HG02623 (cell line): Measurements from ENCODE around the gene THAP12.
A peak's percentile ranks its signal among the peaks of the same experiment; 100 is the strongest.
"Not testable (repeated sequence)": the region's sequence is repeated elsewhere in the genome, so short reads cannot be mapped to it uniquely, and the experiment has no call there.

Experiments used
- ATAC-seq: cut with Tn5 transposase; IDR thresholded peaks from one replicate; pipeline ENCODE4 v1.9.1; 2021; ENCODE audit warnings: moderate library complexity; ENCODE audit not compliant: unreplicated experiment

The THAP12 gene, protein sequence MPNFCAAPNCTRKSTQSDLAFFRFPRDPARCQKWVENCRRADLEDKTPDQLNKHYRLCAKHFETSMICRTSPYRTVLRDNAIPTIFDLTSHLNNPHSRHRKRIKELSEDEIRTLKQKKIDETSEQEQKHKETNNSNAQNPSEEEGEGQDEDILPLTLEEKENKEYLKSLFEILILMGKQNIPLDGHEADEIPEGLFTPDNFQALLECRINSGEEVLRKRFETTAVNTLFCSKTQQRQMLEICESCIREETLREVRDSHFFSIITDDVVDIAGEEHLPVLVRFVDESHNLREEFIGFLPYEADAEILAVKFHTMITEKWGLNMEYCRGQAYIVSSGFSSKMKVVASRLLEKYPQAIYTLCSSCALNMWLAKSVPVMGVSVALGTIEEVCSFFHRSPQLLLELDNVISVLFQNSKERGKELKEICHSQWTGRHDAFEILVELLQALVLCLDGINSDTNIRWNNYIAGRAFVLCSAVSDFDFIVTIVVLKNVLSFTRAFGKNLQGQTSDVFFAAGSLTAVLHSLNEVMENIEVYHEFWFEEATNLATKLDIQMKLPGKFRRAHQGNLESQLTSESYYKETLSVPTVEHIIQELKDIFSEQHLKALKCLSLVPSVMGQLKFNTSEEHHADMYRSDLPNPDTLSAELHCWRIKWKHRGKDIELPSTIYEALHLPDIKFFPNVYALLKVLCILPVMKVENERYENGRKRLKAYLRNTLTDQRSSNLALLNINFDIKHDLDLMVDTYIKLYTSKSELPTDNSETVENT

DNA sequence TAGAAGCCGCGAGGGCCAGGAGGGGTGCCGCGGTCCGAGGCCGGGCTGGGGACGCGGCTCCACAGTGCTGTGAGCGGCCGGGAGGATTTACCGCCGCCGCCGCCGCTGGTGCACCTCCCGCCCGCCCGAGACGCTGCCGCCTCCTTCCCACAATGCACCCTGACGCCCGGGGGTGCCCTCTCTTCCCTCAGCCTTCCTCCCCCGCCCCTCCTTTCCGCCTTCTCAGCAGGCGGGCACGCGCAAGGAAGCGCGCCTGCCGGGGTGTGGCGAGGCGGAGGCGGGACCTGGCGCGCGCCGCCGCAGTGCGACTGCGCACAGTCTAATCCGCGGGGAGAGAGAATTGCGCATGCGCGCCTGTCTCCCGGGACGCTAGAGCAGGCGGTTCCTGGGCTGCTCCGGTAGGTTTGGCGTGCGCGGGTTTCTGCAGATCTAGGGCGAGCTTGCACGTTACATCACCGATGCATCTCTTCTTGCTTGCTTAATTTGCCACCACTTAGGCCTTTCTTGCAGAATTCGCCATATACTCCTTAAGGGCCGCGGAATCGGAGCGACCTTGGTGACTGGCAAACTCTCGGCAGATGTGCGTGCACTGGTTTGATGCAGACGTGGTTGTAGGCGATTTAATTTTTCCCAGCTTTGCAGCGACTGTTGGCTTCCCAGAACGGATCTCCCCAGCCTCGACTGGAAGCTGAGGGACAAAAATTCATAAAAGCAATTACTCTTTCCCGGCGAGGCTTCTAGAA lies at the start of gene THAP12, which contains the start of gene GVQW3:
TSS of gene THAP12 (minus strand) at position 156 of the 743 bp plus-strand sequence. CDS start 296 bp downstream, outside the sequence.
TSS of gene GVQW3 (plus strand) at position 347 of the 743 bp plus-strand sequence. CDS start 506 bp downstream, outside the sequence.
- ATAC-seq: peak; percentile 68

DNA sequence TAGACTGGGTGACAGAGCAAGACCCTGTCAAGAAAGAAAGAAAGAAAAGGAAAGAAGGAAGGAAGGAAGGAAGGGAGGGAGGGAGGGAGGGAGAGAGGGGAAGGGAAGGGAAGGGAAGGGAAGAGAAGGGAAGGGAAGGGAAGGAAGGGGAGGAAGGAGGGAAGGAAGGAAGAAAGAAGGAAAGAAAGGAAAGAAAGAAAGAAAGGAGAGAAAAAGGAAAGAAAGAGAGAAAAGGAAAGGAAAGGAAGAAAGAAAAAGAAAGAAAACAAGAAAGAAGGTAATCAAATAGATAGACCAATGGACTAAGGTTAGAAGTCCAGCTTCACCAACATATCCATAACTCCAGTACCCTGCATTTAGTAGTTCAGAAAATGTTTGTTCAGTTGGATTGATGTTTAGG lies 45.7 kb upstream of the THAP12 start:
- no peak for ATAC-seq

DNA sequence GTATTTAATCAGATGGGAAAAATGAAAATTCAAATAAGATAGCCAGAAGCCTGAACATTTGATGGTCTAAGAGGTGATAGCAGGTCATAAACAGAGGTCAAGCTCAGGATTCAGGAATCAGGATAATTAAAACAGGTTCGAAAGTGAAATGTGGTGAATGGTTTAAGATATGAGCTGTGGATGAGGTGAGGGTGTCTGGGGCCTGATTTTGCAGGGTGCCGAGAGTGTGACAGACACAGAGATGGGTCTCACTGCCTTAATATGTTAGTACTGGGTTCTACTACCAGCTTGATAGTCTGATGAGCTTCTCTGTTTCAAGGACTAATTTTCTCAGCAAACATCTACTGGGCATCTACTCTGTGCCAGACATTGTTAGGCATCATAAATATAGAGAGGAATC lies 44.0 kb upstream of the THAP12 start:
- no peak for ATAC-seq

DNA sequence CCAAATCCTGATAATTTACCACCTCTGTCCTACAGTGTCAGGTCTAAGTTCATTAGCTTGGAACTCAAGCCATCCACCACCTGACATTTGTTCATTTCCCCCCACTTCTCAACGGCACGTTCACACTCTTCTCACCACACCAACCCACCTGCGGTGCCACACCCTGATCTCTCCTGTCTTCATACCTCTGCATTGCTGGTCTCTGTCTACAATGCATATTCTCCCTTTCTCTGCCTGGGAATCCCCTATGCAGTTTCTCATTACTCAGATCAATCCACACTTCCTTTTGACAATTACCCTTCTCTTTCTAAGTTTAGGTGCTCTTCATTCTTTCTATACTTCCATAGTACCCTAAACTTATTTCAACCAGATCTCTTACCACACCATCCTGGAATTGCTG lies 43.4 kb upstream of the THAP12 start:
- peak; percentile 63 for ATAC-seq

DNA sequence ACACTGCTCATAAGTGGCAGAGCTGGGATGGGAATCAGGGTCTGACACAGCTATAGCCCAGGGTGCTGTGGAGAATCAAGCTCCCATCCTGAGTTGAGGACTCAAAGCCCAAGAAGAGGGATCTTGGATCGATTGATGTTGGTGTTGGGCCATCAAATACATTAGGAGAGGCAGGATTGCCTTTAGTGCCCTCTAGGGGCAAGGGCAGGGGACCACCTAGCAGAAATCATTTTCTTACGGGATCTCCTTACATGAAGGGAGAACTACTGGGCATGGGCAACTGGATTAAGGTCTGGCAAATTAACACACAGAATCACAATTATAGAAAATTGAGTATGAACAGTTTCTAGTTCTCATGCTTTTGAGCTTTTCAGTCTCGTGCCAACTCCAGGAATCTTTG lies 39.0 kb upstream of the THAP12 start:
- ATAC-seq: no peak

DNA sequence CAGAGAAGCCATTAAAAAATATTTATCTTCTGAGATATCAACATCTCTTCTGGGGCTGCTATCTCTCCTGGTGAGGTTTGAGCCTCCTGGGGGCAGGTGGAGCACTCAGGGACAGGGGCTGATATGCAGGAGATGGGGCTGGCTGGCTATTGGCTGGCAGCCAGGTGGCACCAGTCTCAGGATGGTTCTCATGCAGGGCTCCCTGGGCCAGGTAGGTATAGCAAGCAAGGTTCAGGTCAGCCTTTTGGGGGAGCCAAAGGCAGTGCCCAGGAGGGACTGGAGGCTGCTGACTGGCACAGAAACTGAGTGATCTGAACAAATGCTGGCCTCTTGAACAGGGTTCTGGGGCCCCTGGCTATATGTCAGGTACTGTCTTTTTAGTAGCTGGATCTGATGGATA lies 34.1 kb upstream of the THAP12 start:
- no peak for ATAC-seq

DNA sequence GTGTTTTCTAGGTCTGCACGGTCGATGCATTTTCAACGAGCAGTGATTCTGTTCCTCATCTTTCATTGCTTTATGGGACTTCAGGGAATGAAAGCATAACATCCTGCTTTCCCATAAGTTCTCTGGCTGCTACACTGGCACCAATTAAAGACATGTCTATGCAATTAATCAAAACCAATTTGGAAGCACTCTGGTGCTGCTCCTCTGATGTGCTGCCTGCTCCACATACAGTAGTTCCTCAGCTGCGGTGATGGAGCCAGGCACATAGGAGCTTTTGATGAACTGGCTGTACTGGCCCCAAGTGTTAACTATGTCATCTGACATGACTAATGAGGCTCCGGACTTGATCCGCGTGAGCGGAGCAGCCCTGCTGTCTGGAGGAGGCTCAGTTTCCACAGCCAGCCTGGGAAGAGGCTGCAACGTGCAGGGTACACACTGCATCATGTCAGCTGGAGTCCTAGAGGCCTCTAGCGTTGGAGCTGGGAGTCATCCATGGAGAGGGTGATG lies 30.0 kb upstream of the THAP12 start:
- ATAC-seq: no peak

DNA sequence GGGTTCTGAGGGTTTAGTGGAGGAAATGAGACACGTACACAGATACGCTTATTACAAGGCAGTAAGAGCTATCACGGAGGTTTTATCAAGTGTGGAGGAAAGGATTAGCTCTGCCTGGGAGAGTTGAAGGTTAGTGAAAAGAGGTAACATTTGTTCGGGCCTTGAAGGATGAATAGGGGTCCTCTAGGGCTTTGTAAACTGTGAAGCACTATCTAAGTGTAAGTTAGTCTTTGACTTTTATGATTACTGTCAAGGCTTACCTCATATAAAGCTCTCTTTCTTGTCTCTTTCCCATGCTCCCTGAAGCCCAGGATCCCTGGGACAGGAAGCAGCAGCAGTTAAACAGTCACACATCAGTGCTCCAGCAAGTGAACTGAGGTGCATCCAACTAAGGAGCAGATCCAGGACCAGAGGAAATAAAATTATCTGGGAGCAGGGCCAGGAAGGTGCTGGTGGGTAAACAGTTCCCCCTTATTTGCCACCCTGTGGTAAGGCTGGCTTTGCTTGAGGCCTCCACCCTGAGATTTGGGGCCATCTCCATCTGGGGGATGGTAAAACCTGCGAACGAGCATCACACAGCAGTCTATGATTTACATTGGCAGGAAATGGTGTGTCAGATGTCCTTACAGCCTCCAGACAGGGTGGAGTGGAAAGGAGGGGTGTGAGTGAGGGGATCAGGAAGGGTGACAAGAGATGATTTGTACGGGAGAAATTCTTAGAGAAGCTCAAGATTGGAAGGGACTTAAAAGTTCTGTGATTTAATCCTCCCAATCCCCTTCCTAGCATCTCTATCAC lies 27.4 kb upstream of the THAP12 start:
- ATAC-seq: no peak

DNA sequence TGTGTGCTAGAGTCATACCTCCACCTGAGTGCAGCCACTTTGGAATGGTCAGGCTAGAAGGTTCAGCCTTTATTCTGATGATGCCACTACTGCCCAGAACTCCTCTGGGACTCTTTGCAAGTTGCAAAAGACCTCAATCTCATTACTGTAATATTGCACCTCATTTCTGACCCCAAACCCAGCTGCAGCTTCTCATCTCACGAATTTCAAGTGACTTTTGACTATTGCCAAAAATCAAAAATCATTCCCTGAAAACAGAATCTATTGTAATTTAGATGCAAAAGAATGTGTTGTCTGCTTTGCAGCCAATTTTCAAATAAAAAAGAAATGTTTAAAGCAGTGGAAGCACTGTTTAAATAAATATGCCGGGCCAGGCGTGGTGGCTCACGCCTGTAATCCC lies 25.4 kb upstream of the THAP12 start:
- ATAC-seq: no peak

DNA sequence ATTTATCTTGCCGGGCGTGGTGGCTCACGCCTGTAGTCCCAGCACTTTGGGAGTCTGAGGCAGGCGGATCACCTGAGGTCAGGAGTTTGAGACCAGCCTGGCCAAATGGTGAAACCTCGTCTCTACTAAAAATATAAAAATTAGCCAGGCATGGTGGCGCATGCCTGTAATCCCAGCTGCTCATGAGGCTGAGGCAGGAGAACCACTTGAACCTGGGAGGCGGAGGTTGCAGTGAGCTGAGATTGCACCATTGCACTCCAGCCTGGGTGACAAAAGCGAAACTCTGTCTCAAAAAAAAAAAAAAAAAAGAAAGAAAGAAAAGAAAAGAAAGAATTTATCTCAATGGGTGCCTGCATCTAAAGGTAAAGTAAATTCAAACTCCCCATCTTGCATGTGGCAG lies 20.6 kb upstream of the THAP12 start:
- ATAC-seq: not testable (repeated sequence)

DNA sequence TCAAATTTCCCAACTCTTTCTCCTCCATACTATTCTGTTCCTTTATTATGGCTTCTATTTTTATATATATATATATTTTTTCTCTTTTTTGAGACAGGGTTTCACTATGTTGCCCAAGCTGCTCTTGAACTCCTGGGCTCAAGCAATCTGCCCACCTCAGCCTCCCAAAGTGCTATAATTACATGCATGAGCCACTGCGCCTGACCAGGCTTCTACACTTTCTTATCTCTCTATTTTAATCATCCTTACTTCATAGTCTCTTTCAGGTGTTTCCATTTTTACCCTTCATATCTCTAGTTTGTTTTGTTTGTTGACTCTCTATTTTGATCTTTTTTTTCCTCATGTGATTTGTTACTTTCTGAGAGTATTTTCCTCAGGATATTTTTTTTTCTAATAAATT lies 20.0 kb upstream of the THAP12 start:
- ATAC-seq: no peak

DNA sequence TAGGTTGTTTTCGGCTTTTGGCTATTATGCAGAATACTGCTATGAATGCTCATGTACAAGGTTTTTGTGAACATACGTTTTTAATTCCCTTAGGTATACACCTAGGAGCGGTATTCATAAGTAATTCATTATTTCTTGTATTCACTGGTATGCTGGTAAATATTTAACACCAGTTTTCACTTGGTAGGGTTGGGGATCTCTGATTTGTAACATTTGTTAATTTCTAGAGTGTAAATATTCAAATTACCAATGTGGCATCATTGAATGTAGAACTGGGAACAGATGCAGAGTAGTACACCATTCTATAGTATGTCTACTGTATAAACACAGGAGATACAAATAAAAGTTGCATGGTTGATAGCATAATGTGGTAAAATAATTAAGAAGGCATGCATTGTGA lies 16.5 kb upstream of the THAP12 start:
- no peak for ATAC-seq

DNA sequence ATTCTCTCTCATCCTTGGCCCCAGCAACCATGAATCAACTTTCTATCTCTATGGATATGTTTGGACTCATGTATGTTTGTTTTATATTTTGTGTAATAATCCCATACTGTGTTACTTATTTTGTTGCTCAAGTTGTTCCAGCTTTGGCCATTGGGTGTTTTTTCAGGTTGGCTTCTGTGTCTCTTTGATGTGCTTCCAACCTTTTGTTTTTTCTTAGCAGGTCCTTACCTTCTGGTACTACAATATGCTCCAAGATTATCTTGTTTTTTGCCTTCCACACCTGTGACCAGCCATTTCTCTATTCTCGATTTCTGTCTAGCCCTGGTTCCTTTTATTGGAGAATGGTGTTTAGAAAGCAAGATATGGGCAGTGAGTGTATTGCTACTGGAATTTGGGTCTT lies 14.4 kb upstream of the THAP12 start:
- ATAC-seq: no peak

DNA sequence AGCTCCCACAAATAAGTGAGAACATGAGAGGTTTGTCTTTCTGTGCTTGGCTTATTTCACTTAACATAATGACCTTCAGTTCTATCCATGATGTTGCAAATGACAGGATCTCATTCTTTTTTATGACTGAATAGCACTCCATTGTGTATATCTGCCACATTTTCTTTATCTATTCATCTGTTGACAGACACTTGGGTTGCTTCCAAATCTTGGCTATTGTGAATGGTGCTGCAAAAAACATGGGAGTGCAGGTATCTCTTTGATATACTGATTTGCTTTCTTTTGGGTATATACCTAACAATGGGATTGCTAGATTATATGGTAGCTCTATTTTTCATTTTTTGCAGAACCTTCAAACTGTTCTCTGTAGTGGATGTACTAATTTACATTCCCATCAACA lies 13.5 kb upstream of the THAP12 start:
- ATAC-seq: no peak

DNA sequence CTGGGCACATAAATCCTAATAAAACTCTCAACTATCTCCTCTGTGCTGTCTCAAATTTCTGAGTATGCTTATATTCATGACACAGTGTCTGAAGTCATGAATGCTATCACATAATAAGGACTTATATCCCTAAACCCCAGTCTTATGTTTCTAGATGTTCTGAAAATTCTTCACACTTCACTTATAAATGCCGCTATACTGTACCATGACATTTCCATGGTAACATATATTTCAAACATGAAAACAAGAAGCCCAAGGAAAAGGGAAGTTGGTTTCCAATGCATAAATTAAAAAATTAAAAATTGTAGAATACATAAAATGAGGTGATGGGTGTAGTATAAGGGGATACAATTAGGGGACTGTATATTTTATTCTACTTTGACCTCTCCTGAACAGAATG lies 11.9 kb upstream of the THAP12 start:
- ATAC-seq: no peak

DNA sequence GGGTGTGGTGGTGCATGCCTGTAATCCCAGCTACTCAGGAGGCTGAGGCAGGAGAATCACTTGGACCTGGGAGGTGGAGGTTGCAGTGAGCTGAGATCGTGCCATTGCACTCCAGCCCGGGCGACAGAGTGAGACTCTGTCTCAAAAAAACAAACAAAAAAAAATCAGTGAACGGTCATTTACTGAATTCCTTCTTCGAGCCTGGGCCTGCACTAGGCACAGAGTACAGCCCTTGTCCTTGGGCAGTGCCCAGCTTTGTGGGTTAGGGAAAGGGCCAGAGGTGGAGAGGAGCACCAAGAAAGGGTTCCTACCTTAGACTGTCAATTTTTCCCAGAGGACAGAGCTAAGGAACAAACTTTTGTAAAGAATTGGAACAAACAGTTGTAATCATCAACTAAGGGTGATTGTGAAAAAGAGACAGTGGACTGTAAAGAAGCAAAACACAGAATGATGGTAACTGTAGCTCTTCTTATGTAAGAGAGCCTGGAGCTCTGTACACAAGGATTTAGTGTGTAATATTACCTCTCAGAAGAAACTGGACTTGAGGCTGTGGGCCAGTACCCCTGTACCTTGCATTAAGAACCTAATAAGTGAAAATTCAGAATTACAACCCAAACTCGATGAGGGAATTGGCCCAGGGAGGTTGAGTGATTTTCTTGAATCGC lies 11.0 kb upstream of the THAP12 start:
- ATAC-seq: no peak

DNA sequence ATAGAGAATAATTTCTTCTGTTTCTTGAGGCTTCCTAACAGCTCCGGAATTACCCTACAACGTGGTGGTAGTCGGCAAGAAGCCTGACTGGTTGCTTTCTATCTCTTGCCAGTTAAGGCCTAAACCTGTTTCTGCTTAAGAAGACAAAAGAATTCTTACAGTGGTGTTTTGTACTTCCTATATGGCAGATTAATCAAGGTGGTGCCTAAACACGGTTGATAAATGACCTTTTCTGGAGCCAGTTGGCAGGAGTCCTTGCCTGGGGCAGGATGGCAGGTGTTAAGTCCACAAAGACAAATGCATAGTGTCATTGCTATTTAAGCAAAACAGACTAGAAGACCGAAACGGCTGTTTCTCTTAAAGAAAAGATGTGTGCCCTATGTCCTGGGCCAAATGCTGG lies 10.1 kb upstream of the THAP12 start:
- ATAC-seq: no peak

DNA sequence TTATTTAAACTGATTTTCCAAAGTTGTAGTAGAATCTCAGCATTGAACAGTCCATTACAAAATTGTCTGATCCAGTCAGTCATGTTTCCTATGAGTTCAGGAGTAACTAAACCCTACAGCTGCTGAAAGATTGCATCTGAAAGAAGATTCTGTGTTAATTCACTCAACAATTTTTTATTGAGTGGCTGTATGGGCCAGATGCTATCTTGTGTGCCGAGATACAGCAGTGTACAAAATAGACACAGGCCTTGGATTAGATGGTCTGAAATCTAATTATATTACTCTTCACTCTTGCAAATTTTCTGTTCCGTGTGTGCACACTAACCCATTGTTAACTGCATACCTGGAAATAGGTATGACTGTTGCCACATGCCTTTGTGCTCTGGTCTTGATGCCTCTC lies 7.5 kb upstream of the THAP12 start:
- ATAC-seq: no peak

DNA sequence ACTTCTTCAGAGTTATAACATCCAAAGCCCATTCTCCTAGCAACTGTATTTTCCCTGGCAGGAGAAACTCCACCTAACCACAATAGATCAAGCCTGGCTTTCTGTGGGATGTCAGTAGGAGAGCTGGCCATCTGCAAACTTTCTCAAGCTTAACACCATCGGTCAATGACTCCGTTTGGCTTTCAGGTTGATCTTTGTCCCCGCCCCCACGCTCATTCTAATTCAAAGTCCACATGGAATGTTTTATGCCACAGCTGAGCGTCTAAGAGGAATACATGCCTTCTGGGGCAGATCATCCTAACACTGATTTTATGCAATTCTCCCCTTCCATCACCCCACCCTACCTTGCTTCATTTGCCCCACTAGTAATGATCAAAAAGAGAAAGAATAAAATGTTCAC lies 5.0 kb upstream of the THAP12 start:
- ATAC-seq: no peak

DNA sequence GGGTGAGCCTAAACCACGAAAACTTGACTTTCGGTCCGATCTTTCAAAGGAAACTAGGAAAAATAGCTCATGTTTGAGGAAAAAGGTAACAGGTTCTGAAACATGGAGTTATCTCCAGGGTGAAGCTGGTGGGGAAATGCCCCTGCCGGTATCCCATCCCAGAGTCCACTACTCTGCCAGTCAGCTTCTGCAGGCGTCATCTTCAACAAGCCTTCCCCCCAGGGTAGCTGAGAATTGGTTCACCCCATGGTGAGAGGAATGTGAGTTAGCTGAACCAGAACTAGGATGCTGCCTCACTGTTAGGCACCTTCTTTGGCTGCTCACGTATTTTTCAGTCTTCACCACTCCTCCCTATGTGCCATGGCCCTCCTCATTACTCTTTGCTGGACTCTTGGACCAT lies 1.3 kb upstream of the THAP12 start:
- ATAC-seq: no peak
